Activated CD8-positive, alpha-beta memory T cell treated with anti-CD3 and anti-CD28 coated beads, Interleukin-2, amount 50 U/mL, for 1 hour (primary cell): ENCODE measurements around the gene KLF6.
"Not testable (repeated sequence)": the region's sequence is repeated elsewhere in the genome, so short reads cannot be mapped to it uniquely, and the experiment has no call there.

Experiments used
- DNase-seq: peaks from one replicate; pipeline ENCODE4 v3.0.0-alpha.2; 2020; ENCODE audit errors: extremely low read depth

Gene KLF6

GRCh38 chr10:3756360-3756740 is 28.7 kb downstream of the KLF6 start:
- no peak for DNase-seq

GRCh38 chr10:3755440-3756359 is 29.3 kb downstream of the KLF6 start:
- no peak for DNase-seq

- no peak for DNase-seq
These were observed 30.1 kb downstream of the KLF6 start for GRCh38 chr10:3754727-3755439.

- no peak for DNase-seq
These were observed 34.2 kb downstream of the KLF6 start for GRCh38 chr10:3750854-3751253.

GRCh38 chr10:3750006-3750816 is 34.8 kb downstream of the KLF6 start:
- DNase-seq, result no peak

GRCh38 chr10:3749600-3749999 is 35.4 kb downstream of the KLF6 start:
- DNase-seq, result no peak

GRCh38 chr10:3749011-3749410 is 36.0 kb downstream of the KLF6 start:
- no peak for DNase-seq

- DNase-seq, result no peak
These were observed 36.5 kb downstream of the KLF6 start for GRCh38 chr10:3748484-3748883.

- no peak for DNase-seq
These were observed 37.0 kb downstream of the KLF6 start for GRCh38 chr10:3747984-3748383.

GRCh38 chr10:3747248-3747960 is 37.6 kb downstream of the KLF6 start:
- DNase-seq, result no peak

- no peak for DNase-seq
These were observed 38.4 kb downstream of the KLF6 start for GRCh38 chr10:3746634-3747033.

GRCh38 chr10:3745521-3745920 is 39.5 kb downstream of the KLF6 start:
- no peak for DNase-seq

- DNase-seq, result no peak
These were observed 43.1 kb downstream of the KLF6 start for GRCh38 chr10:3741688-3742461.

- no peak for DNase-seq
These were observed 44.7 kb downstream of the KLF6 start for GRCh38 chr10:3740157-3740871.

- no peak for DNase-seq
These were observed 46.1 kb downstream of the KLF6 start for GRCh38 chr10:3738855-3739350.

GRCh38 chr10:3737864-3738263 is 47.1 kb downstream of the KLF6 start:
- no peak for DNase-seq

GRCh38 chr10:3735175-3735574 is 49.8 kb downstream of the KLF6 start:
- no peak for DNase-seq

GRCh38 chr10:3734111-3734510 is 50.9 kb downstream of the KLF6 start:
- DNase-seq, result no peak

GRCh38 chr10:3732183-3732582 is 52.8 kb downstream of the KLF6 start:
- DNase-seq, result not testable (repeated sequence)

GRCh38 chr10:3729397-3729976 is 55.5 kb downstream of the KLF6 start:
- DNase-seq, result no peak
